GM12878 (cell line): ENCODE measurements around the gene UTP4. TPM values are rescaled to one million over a fixed set of nuclear protein-coding genes. Genes with fewer than 3 reads are reported as not detected.

Experiments used
- ATAC-seq: fragments of 200-7000 bp; cut with Tn5 transposase; 3 replicates; pipeline ENCODE4 v1.9.1; 2020; ENCODE audit warnings: mild to moderate bottlenecking, moderate library complexity
- BruUV-seq: library from RNA; stranded (reverse); fragments of 400-500 nt; replicated peaks from 2 replicates; lab custom pipeline; 2021; lab: Mats Ljungman, UMichigan
- CTCF ChIA-PET: fragments of 300-600 bp; sonication (Branson Sonifier 250); formaldehyde crosslinking; extraction: SDS; loops from one replicate; lab custom pipeline; 2021; ENCODE audit warnings: inconsistent platforms; lab: Yijun Ruan, JAX
- POLR2A ChIA-PET: fragments of 350-600 bp; formaldehyde crosslinking; extraction: SDS; loops from one replicate; lab custom pipeline; 2021; ENCODE audit warnings: inconsistent platforms; lab: Charles Lee
- RAD21 ChIA-PET: fragments of 300-600 bp; sonication (Branson Sonifier 250); formaldehyde crosslinking; loops from one replicate; lab custom pipeline; 2023; ENCODE audit warnings: antibody characterized with exemption; ENCODE audit not compliant: unreplicated experiment; lab: Charles Lee
- SMC1A ChIA-PET: fragments of 300-600 bp; sonication (Branson Sonifier 250); formaldehyde crosslinking; loops from one replicate; lab custom pipeline; 2023; ENCODE audit not compliant: unreplicated experiment, uncharacterized antibody; lab: Charles Lee
- DNase-seq: peaks from one replicate; pipeline ENCODE4 v3.0.0-alpha.2; 2011; ENCODE audit warnings: low read depth, low spot score
- FAIRE-seq: peaks from 3 replicates; lab custom pipeline; 2011; peaks lifted over from hg19 to GRCh38; lab: Jason Lieb, UNC
- H2AFZ ChIP-seq: 2 replicates; pipeline ENCODE4 v1.6.0; 2011; ENCODE audit warnings: low read depth, low read length, control low read depth; ENCODE audit not compliant: control insufficient read depth
- H3K27ac ChIP-seq: 2 replicates; pipeline ENCODE4 v1.5.1; 2011; ENCODE audit warnings: control low read depth; ENCODE audit not compliant: control insufficient read depth, insufficient read depth
- H3K27me3 ChIP-seq, 2 experiments: replicated peaks in 1 of 2; 2 replicates each; pipeline versions ENCODE4 v1.6.0 to v1.6.1; 2011; ENCODE audit warnings: low read length in 1 of 2; ENCODE audit not compliant: control insufficient read depth in 2 of 2, insufficient read depth in 2 of 2
- H3K36me3 ChIP-seq, 2 experiments: 2 replicates each; pipeline ENCODE4 v1.5.1; 2011; ENCODE audit warnings: low read length in 1 of 2; ENCODE audit not compliant: control insufficient read depth in 2 of 2, insufficient read depth in 2 of 2
- H3K4me1 ChIP-seq: 2 replicates; pipeline ENCODE4 v1.6.1; 2011; ENCODE audit warnings: mild to moderate bottlenecking, low read length, moderate library complexity, mixed read lengths; ENCODE audit not compliant: control insufficient read depth, insufficient read depth
- H3K4me2 ChIP-seq: 2 replicates; pipeline ENCODE4 v1.6.0; 2011; ENCODE audit warnings: control low read depth; ENCODE audit not compliant: control insufficient read depth, insufficient read depth
- H3K4me3 ChIP-seq: fragments of 200-600 bp; sonication (generic); 2 replicates; pipeline ENCODE4 v1.5.1; 2016
- H3K79me2 ChIP-seq: 2 replicates; pipeline ENCODE4 v1.6.0; 2011; ENCODE audit warnings: low read length; ENCODE audit not compliant: control insufficient read depth, insufficient read depth
- H3K9ac ChIP-seq: 2 replicates; pipeline ENCODE4 v1.8.0; 2011; ENCODE audit warnings: low read length, control low read depth, mixed read lengths; ENCODE audit not compliant: control insufficient read depth, insufficient read depth
- H3K9me3 ChIP-seq: replicated peaks from 3 replicates; pipeline ENCODE4 v1.5.1; 2011; ENCODE audit warnings: mild to moderate bottlenecking, low read length; ENCODE audit not compliant: control insufficient read depth, insufficient read depth
- H4K20me1 ChIP-seq: 2 replicates; pipeline ENCODE4 v1.6.0; 2011; ENCODE audit not compliant: control insufficient read depth, insufficient read depth
- EZH2 ChIP-seq: IDR thresholded peaks from 2 replicates; pipeline ENCODE4 v1.6.1; 2012; ENCODE audit warnings: low read depth, mild to moderate bottlenecking, control low read depth, inconsistent platforms, low read length, borderline replicate concordance; ENCODE audit not compliant: control insufficient read depth
- FOXK2 ChIP-seq: fragments of 450-650 bp; IDR thresholded peaks from 2 replicates; pipeline ENCODE4 v1.6.1; 2017; ENCODE audit warnings: mild to moderate bottlenecking, moderate library complexity
- HCFC1 ChIP-seq: fragments of 150-350 bp; IDR thresholded peaks from 2 replicates; pipeline ENCODE4 v1.6.1; 2014; ENCODE audit warnings: low read length
- KDM1A ChIP-seq: fragments of 200-600 bp; sonication (generic); IDR thresholded peaks from 2 replicates; pipeline ENCODE4 v1.6.1; 2016; ENCODE audit warnings: borderline replicate concordance
- MTA3 ChIP-seq: IDR thresholded peaks from 2 replicates; pipeline ENCODE4 v1.6.1; 2012; ENCODE audit warnings: low read length, inconsistent platforms, borderline replicate concordance
- MYB ChIP-seq: fragments of 150-350 bp; IDR thresholded peaks from 2 replicates; pipeline ENCODE4 v1.6.1; 2014; ENCODE audit warnings: mild to moderate bottlenecking, low read depth, low read length, borderline replicate concordance
- NBN ChIP-seq: fragments of 450-650 bp; IDR thresholded peaks from 2 replicates; pipeline ENCODE4 v1.6.1; 2016
- NRF1 ChIP-seq: conservative IDR thresholded peaks from 2 replicates; pipeline ENCODE4 v1.6.1; 2011; ENCODE audit warnings: mild to moderate bottlenecking, low read depth, low read length, improper control_type of control experiment
- RELA ChIP-seq: fragments of 450-650 bp; IDR thresholded peaks from 2 replicates; pipeline ENCODE4 v1.8.0; 2014; ENCODE audit warnings: borderline replicate concordance; ENCODE audit not compliant: partially characterized antibody
- SIX5 ChIP-seq: IDR thresholded peaks from 2 replicates; pipeline ENCODE4 v1.6.1; 2011; ENCODE audit warnings: mild to moderate bottlenecking, low read depth, low read length, moderate library complexity; ENCODE audit not compliant: severe bottlenecking
- ZSCAN29 ChIP-seq: fragments of 450-650 bp; IDR thresholded peaks from 2 replicates; pipeline ENCODE4 v1.6.1; 2017; ENCODE audit warnings: mild to moderate bottlenecking, moderate library complexity
- in situ Hi-C: fragments of 300-500 bp; cut with MboI; formaldehyde crosslinking; loops from 9 replicates; pipeline ENCODE4 v1.14.3; 2018; ENCODE audit warnings: mixed read lengths
- intact Hi-C: fragments of 100-400 bp; cut with micrococcal nuclease; formaldehyde crosslinking; loops from one replicate; pipeline ENCODE4 v1.14.2; 2022; ENCODE audit not compliant: unreplicated experiment
- polyA plus RNA-seq, 11 experiments: library from polyadenylated mRNA; depleted of rRNA in 4 of 11; unstranded in 6 of 11; stranded (reverse) in 5 of 11; fragments of >200 nt; fragmentation: Nextera tagmentation in 4 of 11; fragmentation: Illumina TruSeq in 1 of 11; extraction: Ambion mirVana in 4 of 11; extraction: Trizol in 1 of 11; gene quantifications; 1 replicate in 1 of 11; 2 replicates in 10 of 11; pipeline versions ENCODE4 v1.2.1 to v1.2.3, GENCODE V29; 2011 to 2016; ENCODE audit warnings: inconsistent platforms in 2 of 11, missing spikeins in 2 of 11, low read depth in 1 of 11
- total RNA-seq, 4 experiments: library from RNA; depleted of rRNA in 3 of 4; stranded (reverse); fragments of >200 nt in 3 of 4; fragmentation: Illumina TruSeq in 1 of 4; extraction: Trizol in 1 of 4; gene quantifications; 2 replicates each; pipeline versions ENCODE4 v1.2.1 to v1.2.3, GENCODE V29; 2013 to 2021
- TF ChIP-seq, protein P1 (sequence below): IDR thresholded peaks from 2 replicates; pipeline ENCODE4 v1.6.1; 2012; ENCODE audit warnings: mild to moderate bottlenecking, low read depth, low read length
- TF ChIP-seq, protein P2 (sequence below): fragments of 450-650 bp; IDR thresholded peaks from 2 replicates; pipeline ENCODE4 v1.6.1; 2017; ENCODE audit warnings: mild to moderate bottlenecking, low read depth, inconsistent platforms; ENCODE audit not compliant: poor library complexity, severe bottlenecking

The UTP4 gene
- total and polyA plus RNA-seq, 10 of the 15 experiments (the other 5 are each of a cell fraction or from before 2014, with no cell fraction given), result 32.5 to 131 (median 84.0) TPM

- Histone ChIP-seq H3K4me2 (no peak overlapping the region), H3K27ac (no peak overlapping the region), H3K4me3 (no peak overlapping the region), H3K9me3 (no peaks in the 10 kb centered on the region), H3K79me2 (no peaks in the 10 kb centered on the region), H4K20me1 (no peaks in the 10 kb centered on the region), H3K4me1 (peaks cover 14% of the 10 kb centered on the region), H2AFZ (no peak overlapping the region), H3K9ac (no peak overlapping the region), H3K36me3 (no peaks in the 10 kb centered on the region), H3K27me3 (no peaks in the 10 kb centered on the region)
- FAIRE-seq (peak; percentile 80), ATAC-seq (peak; percentile 63), DNase-seq (no peak)
- intact Hi-C loops (no loop called here), in situ Hi-C loops (no loop called here)
- POLR2A ChIA-PET, result no interaction called here
- CTCF ChIA-PET, result no interaction called here
- RAD21 ChIA-PET, result no interaction called here
- TF ChIP-seq MYB (no peak), KDM1A (no peak), HCFC1 (no peak), NBN (no peak), SIX5 (no peak), RELA (no peak), NRF1 (no peak), ZSCAN29 (no peak), FOXK2 (no peak), MTA3 (no peak), EZH2 (no peak)
- TF ChIP-seq, protein P1, sequence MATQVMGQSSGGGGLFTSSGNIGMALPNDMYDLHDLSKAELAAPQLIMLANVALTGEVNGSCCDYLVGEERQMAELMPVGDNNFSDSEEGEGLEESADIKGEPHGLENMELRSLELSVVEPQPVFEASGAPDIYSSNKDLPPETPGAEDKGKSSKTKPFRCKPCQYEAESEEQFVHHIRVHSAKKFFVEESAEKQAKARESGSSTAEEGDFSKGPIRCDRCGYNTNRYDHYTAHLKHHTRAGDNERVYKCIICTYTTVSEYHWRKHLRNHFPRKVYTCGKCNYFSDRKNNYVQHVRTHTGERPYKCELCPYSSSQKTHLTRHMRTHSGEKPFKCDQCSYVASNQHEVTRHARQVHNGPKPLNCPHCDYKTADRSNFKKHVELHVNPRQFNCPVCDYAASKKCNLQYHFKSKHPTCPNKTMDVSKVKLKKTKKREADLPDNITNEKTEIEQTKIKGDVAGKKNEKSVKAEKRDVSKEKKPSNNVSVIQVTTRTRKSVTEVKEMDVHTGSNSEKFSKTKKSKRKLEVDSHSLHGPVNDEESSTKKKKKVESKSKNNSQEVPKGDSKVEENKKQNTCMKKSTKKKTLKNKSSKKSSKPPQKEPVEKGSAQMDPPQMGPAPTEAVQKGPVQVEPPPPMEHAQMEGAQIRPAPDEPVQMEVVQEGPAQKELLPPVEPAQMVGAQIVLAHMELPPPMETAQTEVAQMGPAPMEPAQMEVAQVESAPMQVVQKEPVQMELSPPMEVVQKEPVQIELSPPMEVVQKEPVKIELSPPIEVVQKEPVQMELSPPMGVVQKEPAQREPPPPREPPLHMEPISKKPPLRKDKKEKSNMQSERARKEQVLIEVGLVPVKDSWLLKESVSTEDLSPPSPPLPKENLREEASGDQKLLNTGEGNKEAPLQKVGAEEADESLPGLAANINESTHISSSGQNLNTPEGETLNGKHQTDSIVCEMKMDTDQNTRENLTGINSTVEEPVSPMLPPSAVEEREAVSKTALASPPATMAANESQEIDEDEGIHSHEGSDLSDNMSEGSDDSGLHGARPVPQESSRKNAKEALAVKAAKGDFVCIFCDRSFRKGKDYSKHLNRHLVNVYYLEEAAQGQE, result no peak
- TF ChIP-seq, protein P2, sequence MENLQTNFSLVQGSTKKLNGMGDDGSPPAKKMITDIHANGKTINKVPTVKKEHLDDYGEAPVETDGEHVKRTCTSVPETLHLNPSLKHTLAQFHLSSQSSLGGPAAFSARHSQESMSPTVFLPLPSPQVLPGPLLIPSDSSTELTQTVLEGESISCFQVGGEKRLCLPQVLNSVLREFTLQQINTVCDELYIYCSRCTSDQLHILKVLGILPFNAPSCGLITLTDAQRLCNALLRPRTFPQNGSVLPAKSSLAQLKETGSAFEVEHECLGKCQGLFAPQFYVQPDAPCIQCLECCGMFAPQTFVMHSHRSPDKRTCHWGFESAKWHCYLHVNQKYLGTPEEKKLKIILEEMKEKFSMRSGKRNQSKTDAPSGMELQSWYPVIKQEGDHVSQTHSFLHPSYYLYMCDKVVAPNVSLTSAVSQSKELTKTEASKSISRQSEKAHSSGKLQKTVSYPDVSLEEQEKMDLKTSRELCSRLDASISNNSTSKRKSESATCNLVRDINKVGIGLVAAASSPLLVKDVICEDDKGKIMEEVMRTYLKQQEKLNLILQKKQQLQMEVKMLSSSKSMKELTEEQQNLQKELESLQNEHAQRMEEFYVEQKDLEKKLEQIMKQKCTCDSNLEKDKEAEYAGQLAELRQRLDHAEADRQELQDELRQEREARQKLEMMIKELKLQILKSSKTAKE, result no peak
- SMC1A ChIA-PET, result no interaction called here
- no TSS peak for BruUV-seq
These were observed 71.7 kb downstream of the UTP4 start for GRCh38 chr16:69204172-69204571.
